Body of pancreas (tissue), 4 donors: ENCODE results near the gene GJA5. TPM values are rescaled to one million over a fixed set of nuclear protein-coding genes. Genes with fewer than 3 reads are reported as not detected.

ENCODE experiments used
- ATAC-seq: fragments of 150-250 bp; one replicate; pipeline ENCODE4 v1.9.1; 2016
- DNase-seq, 4 donors: peaks; one replicate each; pipeline ENCODE4 v3.0.0-alpha.2; 2019
- H3K27ac ChIP-seq, 4 donors: fragments of 200-600 bp; sonication (generic); 1 replicate in 3 of 4; 2 replicates in 1 of 4; pipeline versions ENCODE4 v1.5.1 to v1.6.1; 2016 to 2019; ENCODE audit warnings: mild to moderate bottlenecking in 1 of 4, mixed read lengths in 1 of 4, moderate library complexity in 1 of 4
- H3K27me3 ChIP-seq, 2 donors: fragments of 200-600 bp; sonication (generic); one replicate each; pipeline ENCODE4 v1.6.0; 2016; ENCODE audit warnings: mild to moderate bottlenecking in 1 of 2
- H3K36me3 ChIP-seq, 2 donors: fragments of 200-600 bp; sonication (generic); replicated peaks in 1 of 2; 2 replicates each; pipeline ENCODE4 v1.5.1; 2016; ENCODE audit warnings: low read depth in 2 of 2; ENCODE audit not compliant: insufficient read depth in 1 of 2
- H3K4me1 ChIP-seq: fragments of 200-600 bp; sonication (generic); one replicate; pipeline ENCODE4 v1.6.0; 2016
- H3K4me3 ChIP-seq, 2 donors: fragments of 200-600 bp; sonication (generic); 1 replicate in 1 of 2; 2 replicates in 1 of 2; pipeline ENCODE4 v1.5.1; 2016 to 2019
- H3K9me3 ChIP-seq, 3 donors: fragments of 200-600 bp; sonication (generic); 1 replicate in 2 of 3; 2 replicates in 1 of 3; pipeline ENCODE4 v1.5.1; 2016
- POLR2A ChIP-seq, 3 donors: fragments of 450-650 bp; IDR thresholded peaks; one replicate each; pipeline ENCODE4 v1.6.1; 2016; ENCODE audit warnings: antibody characterized with exemption in 3 of 3, mild to moderate bottlenecking in 2 of 3
- WGBS, 2 donors: methylation state at CpG; one replicate each; pipeline ENCODE4 v1.1.5; 2017; 5-methylcytosine and 5-hydroxymethylcytosine counted together
- intact Hi-C: fragments of 100-400 bp; cut with DNase I; formaldehyde crosslinking; loops from one replicate; pipeline ENCODE4 v1.15.1; 2023
- total RNA-seq, 2 donors: library from RNA; depleted of rRNA; stranded (reverse); fragments of >200 nt; gene quantifications; one replicate each; pipeline ENCODE4 v1.1.0, GENCODE V29; 2016
- TF ChIP-seq, protein P1 (sequence below), 7 experiments: fragments of 450-650 bp in 4 of 7; fragments of 200-600 bp in 3 of 7; sonication (generic) in 3 of 7; IDR thresholded peaks; one replicate each; pipeline ENCODE4 v1.5.1; 2016 to 2019; ENCODE audit warnings: antibody characterized with exemption in 7 of 7

The GJA5 gene
- total RNA-seq, 2 donors from 2014 or later = 0.99 to 8.8 TPM

DNA sequence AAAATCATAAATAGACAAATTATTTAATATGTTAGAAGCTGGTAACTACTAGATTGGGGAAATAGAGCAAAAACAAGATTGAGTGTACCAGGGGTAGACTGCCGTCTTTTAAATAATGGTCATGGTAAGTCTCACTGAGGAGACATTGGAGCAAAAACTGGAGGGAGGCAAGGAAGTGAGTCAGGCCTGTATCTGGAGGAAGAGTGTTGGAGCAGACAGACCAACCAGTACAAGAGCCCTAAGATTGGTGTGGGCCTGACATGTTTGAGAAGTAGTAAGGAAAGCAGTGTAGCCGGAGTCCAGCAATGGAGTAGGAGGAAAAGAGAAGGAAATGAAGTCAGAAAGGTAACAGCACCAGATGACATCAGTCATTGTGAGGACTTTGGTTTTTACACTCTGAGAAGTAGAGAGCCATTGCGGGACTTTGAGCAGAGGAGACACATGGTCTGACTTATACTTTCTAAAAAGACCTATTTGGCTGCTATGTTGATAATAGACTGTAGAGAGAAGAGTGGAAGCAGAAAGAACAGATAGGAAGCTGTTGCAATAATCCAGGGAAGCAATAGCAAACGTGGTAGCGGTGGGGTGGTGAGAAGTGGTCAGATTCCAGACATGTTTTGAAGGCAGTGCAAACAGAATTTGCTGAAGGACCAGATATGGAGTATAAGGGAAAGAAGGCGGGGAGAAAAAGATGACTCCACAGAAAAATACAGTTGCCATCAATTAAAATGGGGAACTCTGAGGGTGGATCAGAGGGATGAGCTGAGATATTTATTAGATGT lies 44.7 kb upstream of the GJA5 start:
- Histone ChIP-seq H3K4me3 (no peak overlapping the region), H3K27ac (no peak overlapping the region), H3K4me1 (no peaks in the 10 kb centered on the region), H3K9me3 (no peaks in the 10 kb centered on the region), H3K27me3 (no peaks in the 10 kb centered on the region), H3K36me3 (no peaks in the 10 kb centered on the region)
- ATAC-seq (no peak), DNase-seq (no peak)
- no peak for TF ChIP-seq POLR2A (IDR thresholded peaks at IDR 0.05)
- TF ChIP-seq, protein P1, sequence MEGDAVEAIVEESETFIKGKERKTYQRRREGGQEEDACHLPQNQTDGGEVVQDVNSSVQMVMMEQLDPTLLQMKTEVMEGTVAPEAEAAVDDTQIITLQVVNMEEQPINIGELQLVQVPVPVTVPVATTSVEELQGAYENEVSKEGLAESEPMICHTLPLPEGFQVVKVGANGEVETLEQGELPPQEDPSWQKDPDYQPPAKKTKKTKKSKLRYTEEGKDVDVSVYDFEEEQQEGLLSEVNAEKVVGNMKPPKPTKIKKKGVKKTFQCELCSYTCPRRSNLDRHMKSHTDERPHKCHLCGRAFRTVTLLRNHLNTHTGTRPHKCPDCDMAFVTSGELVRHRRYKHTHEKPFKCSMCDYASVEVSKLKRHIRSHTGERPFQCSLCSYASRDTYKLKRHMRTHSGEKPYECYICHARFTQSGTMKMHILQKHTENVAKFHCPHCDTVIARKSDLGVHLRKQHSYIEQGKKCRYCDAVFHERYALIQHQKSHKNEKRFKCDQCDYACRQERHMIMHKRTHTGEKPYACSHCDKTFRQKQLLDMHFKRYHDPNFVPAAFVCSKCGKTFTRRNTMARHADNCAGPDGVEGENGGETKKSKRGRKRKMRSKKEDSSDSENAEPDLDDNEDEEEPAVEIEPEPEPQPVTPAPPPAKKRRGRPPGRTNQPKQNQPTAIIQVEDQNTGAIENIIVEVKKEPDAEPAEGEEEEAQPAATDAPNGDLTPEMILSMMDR (IDR thresholded peaks at IDR 0.05) = no peak
- 79 to 81% methylated on average over 6 of the region's 6 CpGs for WGBS, 2 donors
- intact Hi-C loops = no loop called here

DNA sequence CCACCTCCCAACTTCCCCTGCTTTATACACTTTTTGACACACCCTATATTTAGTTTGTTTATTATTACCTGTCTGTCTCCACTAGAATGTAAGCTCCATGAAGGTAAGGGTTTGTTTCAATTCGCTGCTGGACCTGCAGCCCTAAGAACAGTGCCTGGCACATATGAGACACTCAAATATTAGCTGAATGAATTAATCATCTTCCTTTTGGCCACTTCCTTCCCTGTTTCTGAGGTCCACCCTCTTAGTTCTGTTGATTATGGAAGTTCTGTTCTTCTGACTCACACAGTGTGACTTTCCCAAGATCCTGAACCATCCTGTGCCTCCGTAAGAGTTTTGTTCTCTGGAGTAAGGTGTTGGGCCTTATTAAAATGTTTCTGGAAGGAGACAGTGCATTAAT lies 40.4 kb upstream of the GJA5 start:
- TF ChIP-seq, protein P1 (IDR thresholded peaks at IDR 0.05) = no peak
- no peak for TF ChIP-seq POLR2A (IDR thresholded peaks at IDR 0.05)
- no peak for DNase-seq
- Histone ChIP-seq H3K9me3 (no peaks in the 10 kb centered on the region), H3K4me1 (no peaks in the 10 kb centered on the region), H3K4me3 (no peak overlapping the region), H3K27me3 (no peaks in the 10 kb centered on the region), H3K27ac (no peak overlapping the region), H3K36me3 (no peaks in the 10 kb centered on the region)
- no peak for ATAC-seq
- 85 to 95% methylated on average over 2 of the region's 2 CpGs for WGBS, 2 donors
- intact Hi-C loops = no loop called here

DNA sequence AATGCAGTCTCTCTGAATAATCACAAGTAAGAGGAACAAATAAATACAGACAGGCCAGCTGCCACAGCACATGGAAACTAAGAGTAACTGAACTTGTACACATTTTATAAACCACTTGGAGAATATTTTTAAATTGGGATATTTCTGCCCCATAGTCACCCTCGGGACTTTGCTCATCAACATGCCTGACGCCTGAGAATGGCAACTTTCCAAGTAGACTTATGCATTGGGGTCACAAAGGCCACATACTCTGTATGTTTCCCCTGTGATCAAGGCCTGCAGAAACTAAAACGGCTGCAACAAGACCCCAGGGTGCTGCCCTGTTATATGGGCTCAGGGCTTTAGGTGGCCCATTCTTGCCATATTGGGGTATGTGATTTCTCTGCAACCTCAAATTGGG lies 38.3 kb upstream of the GJA5 start:
- DNase-seq (no peak), ATAC-seq (no peak)
- intact Hi-C loops = no loop called here
- TF ChIP-seq POLR2A (IDR thresholded peaks at IDR 0.05) = no peak
- TF ChIP-seq, protein P1 (IDR thresholded peaks at IDR 0.05) = no peak
- Histone ChIP-seq H3K27ac (no peak overlapping the region), H3K4me1 (no peaks in the 10 kb centered on the region), H3K9me3 (no peaks in the 10 kb centered on the region), H3K36me3 (no peaks in the 10 kb centered on the region), H3K4me3 (no peak overlapping the region), H3K27me3 (no peaks in the 10 kb centered on the region)
- WGBS, 2 donors = 74 to 76% methylated on average over 3 of the region's 3 CpGs

DNA sequence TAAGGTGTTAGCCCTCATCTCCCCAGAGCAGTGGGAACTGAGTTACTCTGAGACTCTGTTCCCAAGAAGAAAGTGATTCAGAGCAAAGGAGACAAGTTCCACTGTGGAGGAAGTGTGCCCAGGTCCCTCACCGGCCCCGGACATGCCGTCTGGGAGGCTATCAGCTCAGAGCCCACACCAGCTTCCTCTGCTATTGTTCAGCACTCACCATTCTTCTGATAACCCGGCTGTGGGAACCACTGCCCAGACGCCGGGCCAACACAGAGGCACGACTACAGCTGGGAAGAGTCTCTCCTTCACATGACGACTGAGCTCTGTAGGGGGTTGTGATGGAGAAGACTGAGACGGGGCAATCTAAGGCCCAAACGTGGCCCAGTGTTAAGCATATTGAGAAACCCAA lies 34.2 kb upstream of the GJA5 start:
- no peak for DNase-seq
- WGBS, 2 donors = 43 to 44% methylated on average over 10 of the region's 10 CpGs
- Histone ChIP-seq H3K4me1 (no peaks in the 10 kb centered on the region), H3K27ac (no peak overlapping the region), H3K9me3 (no peaks in the 10 kb centered on the region), H3K4me3 (no peak overlapping the region), H3K27me3 (no peaks in the 10 kb centered on the region), H3K36me3 (no peaks in the 10 kb centered on the region)
- no peak for TF ChIP-seq POLR2A (IDR thresholded peaks at IDR 0.05)
- TF ChIP-seq, protein P1 (IDR thresholded peaks at IDR 0.05) = no peak
- intact Hi-C loops = no loop called here
- no peak for ATAC-seq

DNA sequence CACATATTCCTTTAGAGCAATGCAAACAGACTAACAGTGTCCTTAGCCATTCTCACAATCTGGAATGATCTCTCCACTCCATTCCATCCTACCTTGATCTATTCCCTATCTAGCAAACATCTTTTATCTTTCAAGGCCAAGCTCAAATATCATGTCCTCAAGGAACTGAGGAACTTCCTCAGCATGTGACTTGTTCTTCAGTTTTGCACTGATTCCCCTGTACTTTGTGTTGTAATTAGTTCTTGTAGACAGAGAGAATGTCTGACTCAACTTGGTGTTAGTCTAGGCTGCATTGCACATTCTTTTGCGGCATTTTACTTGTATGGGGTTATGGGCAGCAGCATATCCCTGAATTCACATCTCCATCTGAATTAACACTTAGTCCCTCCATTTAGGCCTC lies 31.5 kb upstream of the GJA5 start:
- H3K27ac ChIP-seq = no peak overlapping the region
- H3K4me1 ChIP-seq = no peaks in the 10 kb centered on the region
- TF ChIP-seq POLR2A (IDR thresholded peaks at IDR 0.05) = no peak
- TF ChIP-seq, protein P1 (IDR thresholded peaks at IDR 0.05) = no peak
- DNase-seq (no peak), ATAC-seq (no peak)
- intact Hi-C loops = no loop called here
- no peaks in the 10 kb centered on the region for H3K27me3 ChIP-seq
- 92 to 95% methylated on average over 1 of the region's 1 CpG for WGBS, 2 donors
- no peaks in the 10 kb centered on the region for H3K9me3 ChIP-seq
- H3K4me3 ChIP-seq = no peak overlapping the region
- no peaks in the 10 kb centered on the region for H3K36me3 ChIP-seq
